ENCODE results near the gene SZRD1.
"Not testable (repeated sequence)": the region's sequence is repeated elsewhere in the genome, so short reads cannot be mapped to it uniquely, and the experiment has no call there.

SZRD1 gene

GRCh38 chr1:16366722-16367257 lies at the start of gene SZRD1:
SZRD1 (plus strand) TSS chr1:16367242; CDS start chr1:16367258, 16 bp downstream.
- peak; percentile 100 for DNase-seq

- no peak for DNase-seq
Measured at GRCh38 chr1:16318555-16318954, 48.5 kb upstream of the SZRD1 start.

GRCh38 chr1:16321176-16321867 lies 45.7 kb upstream of the SZRD1 start:
- DNase-seq, result peak; percentile 17

- peak; percentile 78 for DNase-seq
Measured at GRCh38 chr1:16324456-16324890, 42.6 kb upstream of the SZRD1 start.

GRCh38 chr1:16326833-16327404 lies 40.1 kb upstream of the SZRD1 start:
- no peak for DNase-seq

GRCh38 chr1:16334655-16335340 lies 32.2 kb upstream of the SZRD1 start:
- no peak for DNase-seq

GRCh38 chr1:16338961-16339360 lies 28.1 kb upstream of the SZRD1 start:
- DNase-seq, result peak; percentile 34

GRCh38 chr1:16340673-16341072 lies 26.4 kb upstream of the SZRD1 start:
- no peak for DNase-seq

- DNase-seq, result no peak
Measured at GRCh38 chr1:16342331-16343062, 24.5 kb upstream of the SZRD1 start.

- not testable (repeated sequence) for DNase-seq
Measured at GRCh38 chr1:16343276-16343675, 23.8 kb upstream of the SZRD1 start.

- peak; percentile 83 for DNase-seq
Measured at GRCh38 chr1:16348414-16349182, 18.4 kb upstream of the SZRD1 start.

- DNase-seq, result no peak
Measured at GRCh38 chr1:16349847-16350406, 17.1 kb upstream of the SZRD1 start.

GRCh38 chr1:16351456-16351993 lies 15.5 kb upstream of the SZRD1 start:
- DNase-seq, result no peak

- DNase-seq, result peak; percentile 93
Measured at GRCh38 chr1:16351994-16352841, 14.8 kb upstream of the SZRD1 start, which contains the start of gene FBXO42. FBXO42 (minus strand) TSS chr1:16352480; CDS start chr1:16315418, 37,062 bp downstream.

GRCh38 chr1:16352842-16353535 lies 14.1 kb upstream of the SZRD1 start:
- DNase-seq, result no peak

GRCh38 chr1:16354619-16355018 lies 12.4 kb upstream of the SZRD1 start:
- DNase-seq, result no peak

- no peak for DNase-seq
Measured at GRCh38 chr1:16356867-16357266, 10.2 kb upstream of the SZRD1 start.

- peak; percentile 47 for DNase-seq
Measured at GRCh38 chr1:16365146-16365498, 1.9 kb upstream of the SZRD1 start.

GRCh38 chr1:16367258-16367967 lies 371 bp downstream of the SZRD1 start:
- DNase-seq, result peak; percentile 79

Measured in fibroblast of skin of right quadriceps (primary cell).